ENCODE results near the gene GARIN6. TPM values are rescaled to one million over a fixed set of nuclear protein-coding genes. Genes with fewer than 3 reads are reported as not detected.

Gene GARIN6
- polyA plus RNA-seq, 4 donors: not detected

- DNase-seq: no peak
- Histone ChIP-seq H3K9me3 (ENCODE audit: control insufficient read depth in 2 of 2, insufficient read depth in 1 of 2, low read depth in 1 of 2, low read length in 1 of 2) (peaks cover 0 to 7% of the 10 kb centered on the region in 2 donors), H3K4me1 (ENCODE audit: control insufficient read depth in 3 of 3, insufficient read depth in 2 of 3, low read depth in 1 of 3, low read length in 2 of 3) (no peaks in the 10 kb centered on the region), H3K4me3 (ENCODE audit: low read depth in 1 of 3, low read length in 3 of 3) (no peak overlapping the region), H3K36me3 (ENCODE audit: control insufficient read depth in 3 of 3, insufficient read depth in 2 of 3, low read depth in 1 of 3, low read length in 3 of 3) (no peaks in the 10 kb centered on the region), H3K27me3 (ENCODE audit: control insufficient read depth in 3 of 3, insufficient read depth in 3 of 3, low read length in 3 of 3) (no peaks in the 10 kb centered on the region), H3K27ac (ENCODE audit: low read depth in 1 of 3, low read length in 2 of 3) (no peak overlapping the region)
- FAIRE-seq: no peak
- 61 to 77% (median 76%) methylated on average over 1 of the region's 1 CpG for WGBS, 3 donors
Measured at GRCh38 chr12:99686142-99686541, 38.6 kb downstream of the GARIN6 start.

- Histone ChIP-seq H3K4me1 (ENCODE audit: control insufficient read depth in 3 of 3, insufficient read depth in 2 of 3, low read depth in 1 of 3, low read length in 2 of 3) (no peaks in the 10 kb centered on the region), H3K36me3 (ENCODE audit: control insufficient read depth in 3 of 3, insufficient read depth in 2 of 3, low read depth in 1 of 3, low read length in 3 of 3) (no peaks in the 10 kb centered on the region), H3K27me3 (ENCODE audit: control insufficient read depth in 3 of 3, insufficient read depth in 3 of 3, low read length in 3 of 3) (no peaks in the 10 kb centered on the region), H3K4me3 (ENCODE audit: low read depth in 1 of 3, low read length in 3 of 3) (no peak overlapping the region), H3K27ac (ENCODE audit: low read depth in 1 of 3, low read length in 2 of 3) (no peak overlapping the region), H3K9me3 (ENCODE audit: control insufficient read depth in 2 of 2, insufficient read depth in 1 of 2, low read depth in 1 of 2, low read length in 1 of 2) (peaks cover 0 to 7% of the 10 kb centered on the region in 2 donors)
- 36 to 46% (median 36%) methylated on average over 2 of the region's 2 CpGs for WGBS, 3 donors
- DNase-seq (no peak), FAIRE-seq (no peak)
Measured at GRCh38 chr12:99695050-99695449, 47.5 kb downstream of the GARIN6 start.

All from small intestine (tissue), 7 donors.